ENCODE data around the gene ZNF142. TPM values are rescaled to one million over a fixed set of nuclear protein-coding genes. Genes with fewer than 3 reads are reported as not detected.

Gene ZNF142
- total RNA-seq, 1 donor from 2014 or later, result 34.1 TPM

DNA sequence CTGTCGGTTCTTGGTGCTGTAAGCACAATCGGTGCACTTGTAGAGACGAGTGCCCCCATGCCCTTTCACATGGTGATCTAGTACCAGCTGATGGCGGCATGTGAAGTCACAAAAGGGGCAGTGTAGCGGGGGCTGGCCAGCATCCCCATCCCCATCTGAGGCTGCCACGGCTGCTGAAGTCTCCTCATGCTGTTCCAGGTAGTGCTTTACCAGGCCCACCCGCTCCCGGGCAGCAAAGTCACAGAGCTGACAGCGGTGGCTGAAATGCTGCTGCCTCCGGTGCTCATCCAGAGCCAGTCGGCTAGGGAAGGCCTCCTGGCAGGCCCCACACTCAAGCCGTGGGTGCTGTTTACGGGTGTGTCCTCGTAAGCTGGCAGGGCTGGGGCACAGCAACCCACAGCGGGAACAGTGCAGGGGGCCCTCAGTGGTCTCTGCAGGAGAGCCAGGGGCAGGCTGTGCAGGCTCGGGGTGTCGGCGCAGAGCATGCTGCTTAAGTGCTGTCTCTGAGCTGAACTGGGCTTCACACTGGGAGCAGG lies 17.2 kb downstream of the ZNF142 start:
- H3K4me1 Mint-ChIP-seq, result no peaks in the 10 kb centered on the region
- H3K4me3 Mint-ChIP-seq, result no peak overlapping the region
- peaks cover 38% of the 10 kb centered on the region for H3K36me3 Mint-ChIP-seq
- H3K9me3 Mint-ChIP-seq, result no peaks in the 10 kb centered on the region
- H3K27ac Mint-ChIP-seq, result no peak overlapping the region
- no peaks in the 10 kb centered on the region for H3K27me3 Mint-ChIP-seq (ENCODE audit: low read depth)
- DNase-seq (ENCODE audit: low spot score in 2 of 2, unreplicated experiment in 2 of 2), result no peak
- TF ChIP-seq, protein P1, sequence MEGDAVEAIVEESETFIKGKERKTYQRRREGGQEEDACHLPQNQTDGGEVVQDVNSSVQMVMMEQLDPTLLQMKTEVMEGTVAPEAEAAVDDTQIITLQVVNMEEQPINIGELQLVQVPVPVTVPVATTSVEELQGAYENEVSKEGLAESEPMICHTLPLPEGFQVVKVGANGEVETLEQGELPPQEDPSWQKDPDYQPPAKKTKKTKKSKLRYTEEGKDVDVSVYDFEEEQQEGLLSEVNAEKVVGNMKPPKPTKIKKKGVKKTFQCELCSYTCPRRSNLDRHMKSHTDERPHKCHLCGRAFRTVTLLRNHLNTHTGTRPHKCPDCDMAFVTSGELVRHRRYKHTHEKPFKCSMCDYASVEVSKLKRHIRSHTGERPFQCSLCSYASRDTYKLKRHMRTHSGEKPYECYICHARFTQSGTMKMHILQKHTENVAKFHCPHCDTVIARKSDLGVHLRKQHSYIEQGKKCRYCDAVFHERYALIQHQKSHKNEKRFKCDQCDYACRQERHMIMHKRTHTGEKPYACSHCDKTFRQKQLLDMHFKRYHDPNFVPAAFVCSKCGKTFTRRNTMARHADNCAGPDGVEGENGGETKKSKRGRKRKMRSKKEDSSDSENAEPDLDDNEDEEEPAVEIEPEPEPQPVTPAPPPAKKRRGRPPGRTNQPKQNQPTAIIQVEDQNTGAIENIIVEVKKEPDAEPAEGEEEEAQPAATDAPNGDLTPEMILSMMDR (IDR thresholded peaks at IDR 0.05; ENCODE audit: unreplicated experiment), result no peak

DNA sequence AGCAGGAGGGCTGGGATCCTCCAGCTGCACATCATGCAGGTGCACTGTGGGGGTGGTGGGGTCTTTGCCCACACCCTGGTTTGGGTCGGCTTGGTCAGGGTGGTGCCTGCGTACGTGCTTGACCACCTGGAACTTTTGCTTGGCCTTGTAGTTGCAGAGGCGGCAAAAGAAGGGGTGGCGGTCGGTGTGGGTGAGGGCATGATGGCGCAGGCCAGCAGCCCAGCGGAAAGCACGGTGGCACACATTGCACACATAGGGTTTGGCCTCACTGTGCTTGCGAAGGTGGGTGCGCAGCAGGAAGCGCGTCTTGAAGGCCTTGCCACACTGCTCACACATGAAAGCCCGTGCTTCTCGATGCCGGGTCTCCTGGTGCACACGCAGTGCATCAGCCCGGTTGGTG lies 21.1 kb downstream of the ZNF142 start:
- H3K36me3 Mint-ChIP-seq, result peaks cover 34% of the 10 kb centered on the region
- no peaks in the 10 kb centered on the region for H3K4me1 Mint-ChIP-seq
- no peak overlapping the region for H3K4me3 Mint-ChIP-seq
- H3K27me3 Mint-ChIP-seq (ENCODE audit: low read depth), result no peaks in the 10 kb centered on the region
- H3K27ac Mint-ChIP-seq, result no peak overlapping the region
- DNase-seq (ENCODE audit: low spot score in 2 of 2, unreplicated experiment in 2 of 2), result no peak
- TF ChIP-seq, protein P1 (IDR thresholded peaks at IDR 0.05; ENCODE audit: unreplicated experiment), result no peak
- H3K9me3 Mint-ChIP-seq, result no peaks in the 10 kb centered on the region

DNA sequence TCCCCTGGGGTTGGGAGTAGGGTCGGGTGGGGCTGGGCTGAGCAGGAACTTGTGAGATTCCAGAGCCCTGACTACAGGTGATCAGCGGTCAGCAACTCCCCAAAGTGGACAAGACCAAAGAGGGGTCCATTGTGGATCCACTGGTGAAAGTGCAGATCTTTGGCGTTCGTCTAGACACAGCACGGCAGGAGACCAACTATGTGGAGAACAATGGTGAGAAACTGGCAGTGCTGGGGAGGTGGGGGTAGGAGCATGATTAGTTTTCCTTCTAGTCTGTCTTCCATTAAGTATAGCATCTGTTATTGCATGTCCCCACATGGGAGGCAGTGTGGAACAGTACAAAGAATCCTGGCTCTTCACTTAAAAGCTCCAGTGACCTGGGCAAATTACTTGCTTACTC lies 23.7 kb downstream of the ZNF142 start:
- Mint-ChIP-seq H3K27me3 (ENCODE audit: low read depth) (no peaks in the 10 kb centered on the region), H3K4me1 (no peaks in the 10 kb centered on the region), H3K4me3 (no peak overlapping the region), H3K27ac (no peak overlapping the region), H3K36me3 (peaks cover 30% of the 10 kb centered on the region), H3K9me3 (no peaks in the 10 kb centered on the region)
- TF ChIP-seq, protein P1 (IDR thresholded peaks at IDR 0.05; ENCODE audit: unreplicated experiment), result no peak
- no peak for DNase-seq (ENCODE audit: low spot score in 2 of 2, unreplicated experiment in 2 of 2)

DNA sequence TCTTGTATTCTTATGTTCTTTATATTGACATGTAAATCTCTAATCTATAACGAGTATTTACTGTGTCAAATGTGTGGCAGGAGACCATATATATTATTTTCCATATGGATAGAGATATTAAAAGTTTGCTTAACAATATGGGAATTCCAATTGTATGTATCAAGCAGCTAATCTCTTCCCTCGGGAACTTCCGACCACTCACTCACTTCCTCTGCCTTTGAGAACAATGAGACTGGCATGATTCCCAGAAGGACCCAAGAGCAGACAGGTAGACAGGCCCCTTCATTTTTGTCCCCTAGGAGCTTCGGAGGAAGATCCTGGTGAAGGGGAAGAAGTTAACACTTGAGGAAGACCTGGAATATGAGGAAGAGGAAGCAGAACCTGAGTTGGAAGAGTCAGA lies 27.6 kb downstream of the ZNF142 start:
- Mint-ChIP-seq H3K9me3 (no peaks in the 10 kb centered on the region), H3K4me3 (no peak overlapping the region), H3K27ac (no peak overlapping the region), H3K27me3 (ENCODE audit: low read depth) (no peaks in the 10 kb centered on the region), H3K4me1 (no peaks in the 10 kb centered on the region), H3K36me3 (peaks cover 8% of the 10 kb centered on the region)
- TF ChIP-seq, protein P1 (IDR thresholded peaks at IDR 0.05; ENCODE audit: unreplicated experiment), result no peak
- no peak for DNase-seq (ENCODE audit: low spot score in 2 of 2, unreplicated experiment in 2 of 2)

DNA sequence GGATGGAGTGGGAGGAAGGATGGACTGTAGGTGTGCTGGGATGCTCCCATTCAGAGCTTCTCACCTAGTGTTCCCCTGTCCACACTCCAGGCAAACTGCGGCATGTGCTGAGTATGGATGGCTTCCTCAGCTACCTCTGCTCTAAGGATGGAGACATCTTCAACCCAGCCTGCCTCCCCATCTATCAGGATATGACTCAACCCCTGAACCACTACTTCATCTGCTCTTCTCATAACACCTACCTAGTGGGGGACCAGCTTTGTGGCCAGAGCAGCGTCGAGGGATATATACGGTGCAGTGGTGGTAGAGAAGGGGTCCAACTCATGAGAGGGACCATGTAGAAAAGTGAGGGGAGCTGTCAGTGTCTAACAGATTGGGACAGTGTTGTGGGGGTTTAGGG lies 31.5 kb downstream of the ZNF142 start:
- H3K9me3 Mint-ChIP-seq, result no peaks in the 10 kb centered on the region
- no peak overlapping the region for H3K4me3 Mint-ChIP-seq
- H3K4me1 Mint-ChIP-seq, result peaks cover 4% of the 10 kb centered on the region
- no peaks in the 10 kb centered on the region for H3K36me3 Mint-ChIP-seq
- TF ChIP-seq, protein P1 (IDR thresholded peaks at IDR 0.05; ENCODE audit: unreplicated experiment), result no peak
- no peak for DNase-seq (ENCODE audit: low spot score in 2 of 2, unreplicated experiment in 2 of 2)
- no peaks in the 10 kb centered on the region for H3K27me3 Mint-ChIP-seq (ENCODE audit: low read depth)
- no peak overlapping the region for H3K27ac Mint-ChIP-seq

DNA sequence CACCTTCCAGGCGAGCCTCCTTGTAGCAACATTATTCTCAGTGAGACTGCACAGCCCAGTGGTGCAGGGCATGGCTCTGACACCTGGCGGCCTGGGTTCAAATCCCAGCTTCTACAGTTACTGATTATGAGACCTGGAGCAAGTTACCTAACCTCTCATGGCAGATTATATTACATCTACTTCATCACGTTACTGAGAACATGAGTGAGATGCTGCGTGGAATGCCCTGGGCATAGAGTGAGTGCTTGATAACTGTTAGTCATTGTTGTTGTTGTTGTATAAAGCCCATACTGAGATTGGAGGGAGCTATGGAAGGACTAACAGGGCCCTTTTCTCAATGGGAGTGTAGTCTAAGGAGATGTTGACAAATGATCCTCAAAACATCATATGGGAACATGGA lies 33.1 kb downstream of the ZNF142 start:
- H3K27me3 Mint-ChIP-seq (ENCODE audit: low read depth), result no peaks in the 10 kb centered on the region
- no peaks in the 10 kb centered on the region for H3K9me3 Mint-ChIP-seq
- no peaks in the 10 kb centered on the region for H3K36me3 Mint-ChIP-seq
- DNase-seq (ENCODE audit: low spot score in 2 of 2, unreplicated experiment in 2 of 2), result no peak
- peaks cover 7% of the 10 kb centered on the region for H3K4me1 Mint-ChIP-seq
- TF ChIP-seq, protein P1 (IDR thresholded peaks at IDR 0.05; ENCODE audit: unreplicated experiment), result no peak
- H3K27ac Mint-ChIP-seq, result no peak overlapping the region
- no peak overlapping the region for H3K4me3 Mint-ChIP-seq

All from mesothelial cell of epicardium (in vitro differentiated cells).